SU-DHL-6 (cell line): ENCODE measurements around the gene UNK.

Source experiments
- H2AFZ ChIP-seq: fragments of 200-600 bp; sonication (generic); 2 replicates; pipeline ENCODE4 v1.6.1; 2014; ENCODE audit warnings: low read depth, mild to moderate bottlenecking, moderate library complexity, mixed read lengths, antibody characterized with exemption, low read length; ENCODE audit not compliant: severe bottlenecking
- H3F3A ChIP-seq: fragments of 200-600 bp; shearing (Covaris generic); 2 replicates; pipeline ENCODE4 v1.6.0; 2016; ENCODE audit warnings: antibody characterized with exemption, mild to moderate bottlenecking; ENCODE audit not compliant: insufficient read depth
- H3K27ac ChIP-seq: fragments of 200-600 bp; sonication (generic); 2 replicates; pipeline ENCODE4 v1.5.1; 2016; ENCODE audit warnings: low read depth, mild to moderate bottlenecking, low read length, moderate library complexity, mixed read lengths
- H3K27me3 ChIP-seq: fragments of 200-600 bp; sonication (generic), shearing (Covaris generic); 2 replicates; pipeline ENCODE4 v1.6.0; 2014; ENCODE audit warnings: mild to moderate bottlenecking, low read length
- H3K36me3 ChIP-seq: fragments of 200-600 bp; sonication (generic); 2 replicates; pipeline ENCODE4 v1.6.1; 2014; ENCODE audit warnings: mild to moderate bottlenecking, low read length, mixed read lengths
- H3K4me2 ChIP-seq: fragments of 300-600, 200-600 bp; shearing (Covaris generic), sonication (generic); 2 replicates; pipeline ENCODE4 v1.6.0; 2014; ENCODE audit warnings: low read length, low read depth, mild to moderate bottlenecking; ENCODE audit not compliant: poor library complexity, severe bottlenecking
- H3K4me3 ChIP-seq: fragments of 200-600 bp; sonication (generic); 2 replicates; pipeline ENCODE4 v1.5.1; 2014; ENCODE audit warnings: antibody characterized with exemption, low read length, mild to moderate bottlenecking, mixed read lengths; ENCODE audit not compliant: insufficient read depth, poor library complexity, severe bottlenecking
- H3K79me2 ChIP-seq: fragments of 200-600 bp; sonication (generic); 2 replicates; pipeline ENCODE4 v1.6.1; 2014; ENCODE audit warnings: mild to moderate bottlenecking, low read length, moderate library complexity; ENCODE audit not compliant: insufficient read depth
- H3K9ac ChIP-seq: fragments of 200-600 bp; sonication (generic); 2 replicates; pipeline ENCODE4 v1.7.0; 2014; ENCODE audit warnings: mild to moderate bottlenecking, low read length
- H3K9me2 ChIP-seq: fragments of 200-600 bp; sonication (generic); replicated peaks from 2 replicates; pipeline ENCODE4 v1.6.1; 2014; ENCODE audit warnings: low read length; ENCODE audit not compliant: insufficient read depth
- H3K9me3 ChIP-seq: fragments of 200-600 bp; sonication (generic); 2 replicates; pipeline ENCODE4 v1.6.1; 2014; ENCODE audit warnings: low read length, mixed read lengths; ENCODE audit not compliant: insufficient read depth
- H4K20me1 ChIP-seq: fragments of 200-600 bp; sonication (generic); 2 replicates; pipeline ENCODE4 v1.6.1; 2014; ENCODE audit warnings: low read depth, mild to moderate bottlenecking, antibody characterized with exemption, low read length, moderate library complexity, mixed read lengths
- CTCF ChIP-seq: fragments of 200-600 bp; sonication (generic); IDR thresholded peaks from one replicate; pipeline ENCODE4 v1.5.1; 2017; ENCODE audit warnings: antibody characterized with exemption, mild to moderate bottlenecking, low read length, moderate library complexity; ENCODE audit not compliant: insufficient read depth, poor library complexity, severe bottlenecking
- EZH2phosphoT487 ChIP-seq: fragments of 200-600 bp; sonication (generic), shearing (Covaris generic); conservative IDR thresholded peaks from 2 replicates; pipeline ENCODE4 v1.6.1; 2018; ENCODE audit warnings: mild to moderate bottlenecking, antibody characterized with exemption, low read length, moderate library complexity, mixed read lengths

The UNK gene

GRCh38 chr17:75738218-75738802, 46.3 kb upstream of the UNK start:
- no peaks in the 10 kb centered on the region for H3K79me2 ChIP-seq
- H3K27me3 ChIP-seq = no peaks in the 10 kb centered on the region
- no peak overlapping the region for H2AFZ ChIP-seq
- no peak overlapping the region for H3K4me2 ChIP-seq
- no peaks in the 10 kb centered on the region for H3K9me2 ChIP-seq
- H3K9ac ChIP-seq = no peak overlapping the region
- H3K9me3 ChIP-seq = no peaks in the 10 kb centered on the region
- no peak overlapping the region for H3K4me3 ChIP-seq
- H3K27ac ChIP-seq = no peak overlapping the region
- H4K20me1 ChIP-seq = no peaks in the 10 kb centered on the region
- H3K36me3 ChIP-seq = no peaks in the 10 kb centered on the region
- no peak for TF ChIP-seq EZH2phosphoT487
- no peak for TF ChIP-seq CTCF
- H3F3A ChIP-seq = no peaks in the 10 kb centered on the region

- Histone ChIP-seq H2AFZ (no peak overlapping the region), H3K9me3 (no peaks in the 10 kb centered on the region), H3K27ac (no peak overlapping the region), H3K9me2 (no peaks in the 10 kb centered on the region), H3K36me3 (no peaks in the 10 kb centered on the region), H3K79me2 (no peaks in the 10 kb centered on the region), H3K4me2 (no peak overlapping the region), H3K4me3 (no peak overlapping the region), H3K9ac (no peak overlapping the region), H3K27me3 (no peaks in the 10 kb centered on the region), H4K20me1 (no peaks in the 10 kb centered on the region), H3F3A (no peaks in the 10 kb centered on the region)
- no peak for TF ChIP-seq CTCF
- no peak for TF ChIP-seq EZH2phosphoT487
Measured at GRCh38 chr17:75739174-75739573, 45.4 kb upstream of the UNK start.

- H3K79me2 ChIP-seq = no peaks in the 10 kb centered on the region
- no peak overlapping the region for H2AFZ ChIP-seq
- no peak for TF ChIP-seq CTCF
- no peak overlapping the region for H3K9ac ChIP-seq
- no peaks in the 10 kb centered on the region for H3K36me3 ChIP-seq
- no peaks in the 10 kb centered on the region for H3K27me3 ChIP-seq
- no peak overlapping the region for H3K27ac ChIP-seq
- no peak overlapping the region for H3K4me3 ChIP-seq
- H3F3A ChIP-seq = no peaks in the 10 kb centered on the region
- no peak overlapping the region for H3K4me2 ChIP-seq
- H4K20me1 ChIP-seq = no peaks in the 10 kb centered on the region
- H3K9me3 ChIP-seq = no peaks in the 10 kb centered on the region
- H3K9me2 ChIP-seq = no peaks in the 10 kb centered on the region
Measured at GRCh38 chr17:75739801-75740200, 44.8 kb upstream of the UNK start.
